Activated naive CD8-positive, alpha-beta T cell (primary cell): Measurements from ENCODE around the gene SRGN.

Source experiments
- H3K27ac Mint-ChIP-seq: one replicate; pipeline ENCODE4 v1.8.0; 2021; ENCODE audit warnings: mixed read lengths
- H3K27me3 Mint-ChIP-seq: one replicate; pipeline ENCODE4 v1.8.0; 2021; ENCODE audit warnings: mixed read lengths
- H3K36me3 Mint-ChIP-seq: one replicate; pipeline ENCODE4 v1.8.0; 2021; ENCODE audit warnings: mixed read lengths
- H3K4me1 Mint-ChIP-seq: one replicate; pipeline ENCODE4 v1.8.0; 2021; ENCODE audit warnings: low read depth, mixed read lengths
- H3K4me3 Mint-ChIP-seq: one replicate; pipeline ENCODE4 v1.8.0; 2021; ENCODE audit warnings: mild to moderate bottlenecking, mixed read lengths
- H3K9me3 Mint-ChIP-seq: one replicate; pipeline ENCODE4 v1.8.0; 2021; ENCODE audit warnings: low read depth, mixed read lengths

SRGN gene

GRCh38 chr10:69055241-69055640 is 32.7 kb upstream of the SRGN start:
- H3K4me3 Mint-ChIP-seq, result peak overlapping the region; percentile 43
- no peak overlapping the region for H3K27ac Mint-ChIP-seq
- H3K4me1 Mint-ChIP-seq, result peaks cover 30% of the 10 kb centered on the region
- no peaks in the 10 kb centered on the region for H3K9me3 Mint-ChIP-seq
- peaks cover 2% of the 10 kb centered on the region for H3K36me3 Mint-ChIP-seq
- no peaks in the 10 kb centered on the region for H3K27me3 Mint-ChIP-seq

- Mint-ChIP-seq H3K4me1 (peaks cover 33% of the 10 kb centered on the region), H3K27me3 (no peaks in the 10 kb centered on the region), H3K36me3 (peaks cover 2% of the 10 kb centered on the region), H3K9me3 (no peaks in the 10 kb centered on the region), H3K4me3 (no peak overlapping the region), H3K27ac (no peak overlapping the region)
Measured at GRCh38 chr10:69056129-69056528, 31.8 kb upstream of the SRGN start.

- Mint-ChIP-seq H3K27ac (no peak overlapping the region), H3K27me3 (no peaks in the 10 kb centered on the region), H3K4me3 (no peak overlapping the region), H3K36me3 (peaks cover 2% of the 10 kb centered on the region), H3K4me1 (peaks cover 38% of the 10 kb centered on the region), H3K9me3 (no peaks in the 10 kb centered on the region)
Measured at GRCh38 chr10:69056536-69057260, 31.2 kb upstream of the SRGN start.

GRCh38 chr10:69057261-69057950 is 30.5 kb upstream of the SRGN start:
- Mint-ChIP-seq H3K27ac (peak overlapping the region; percentile 64), H3K27me3 (no peaks in the 10 kb centered on the region), H3K36me3 (peaks cover 2% of the 10 kb centered on the region), H3K4me1 (peaks cover 45% of the 10 kb centered on the region), H3K9me3 (no peaks in the 10 kb centered on the region), H3K4me3 (peak overlapping the region; percentile 17)

- Mint-ChIP-seq H3K36me3 (peaks cover 2% of the 10 kb centered on the region), H3K9me3 (no peaks in the 10 kb centered on the region)
Measured at GRCh38 chr10:69057951-69058297, 30.0 kb upstream of the SRGN start.

GRCh38 chr10:69060127-69060798 is 27.6 kb upstream of the SRGN start:
- Mint-ChIP-seq H3K4me1 (peaks cover 43% of the 10 kb centered on the region), H3K27ac (no peak overlapping the region), H3K9me3 (no peaks in the 10 kb centered on the region)

More at GRCh38 chr10:69057951-69058297, 30.0 kb upstream of the SRGN start:
- Mint-ChIP-seq H3K27me3 (no peaks in the 10 kb centered on the region), H3K27ac (no peak overlapping the region), H3K4me3 (no peak overlapping the region), H3K4me1 (peaks cover 45% of the 10 kb centered on the region)

GRCh38 chr10:69061305-69062161 is 26.4 kb upstream of the SRGN start:
- no peaks in the 10 kb centered on the region for H3K9me3 Mint-ChIP-seq
- peaks cover 45% of the 10 kb centered on the region for H3K4me1 Mint-ChIP-seq
- H3K27ac Mint-ChIP-seq, result peak overlapping the region; percentile 58
- H3K36me3 Mint-ChIP-seq, result peaks cover 4% of the 10 kb centered on the region
- peak overlapping the region; percentile 82 for H3K4me3 Mint-ChIP-seq
- H3K27me3 Mint-ChIP-seq, result no peaks in the 10 kb centered on the region

More at GRCh38 chr10:69060127-69060798, 27.6 kb upstream of the SRGN start:
- H3K36me3 Mint-ChIP-seq, result peaks cover 2% of the 10 kb centered on the region
- H3K27me3 Mint-ChIP-seq, result no peaks in the 10 kb centered on the region
- no peak overlapping the region for H3K4me3 Mint-ChIP-seq

GRCh38 chr10:69062901-69063300 is 25.0 kb upstream of the SRGN start:
- H3K4me1 Mint-ChIP-seq, result peaks cover 33% of the 10 kb centered on the region
- H3K9me3 Mint-ChIP-seq, result no peaks in the 10 kb centered on the region
- no peak overlapping the region for H3K27ac Mint-ChIP-seq

GRCh38 chr10:69064762-69065328 is 23.1 kb upstream of the SRGN start:
- H3K27ac Mint-ChIP-seq, result peak overlapping the region; percentile 66
- H3K4me3 Mint-ChIP-seq, result no peak overlapping the region
- H3K36me3 Mint-ChIP-seq, result peaks cover 2% of the 10 kb centered on the region
- H3K4me1 Mint-ChIP-seq, result peaks cover 31% of the 10 kb centered on the region
- no peaks in the 10 kb centered on the region for H3K27me3 Mint-ChIP-seq
- no peaks in the 10 kb centered on the region for H3K9me3 Mint-ChIP-seq

More at GRCh38 chr10:69062901-69063300, 25.0 kb upstream of the SRGN start:
- no peaks in the 10 kb centered on the region for H3K27me3 Mint-ChIP-seq
- H3K4me3 Mint-ChIP-seq, result no peak overlapping the region
- peaks cover 4% of the 10 kb centered on the region for H3K36me3 Mint-ChIP-seq

GRCh38 chr10:69065406-69066361 is 22.2 kb upstream of the SRGN start:
- no peaks in the 10 kb centered on the region for H3K9me3 Mint-ChIP-seq
- H3K4me1 Mint-ChIP-seq, result peaks cover 31% of the 10 kb centered on the region
- peaks cover 2% of the 10 kb centered on the region for H3K36me3 Mint-ChIP-seq
- H3K4me3 Mint-ChIP-seq, result peak overlapping the region; percentile 68
- no peaks in the 10 kb centered on the region for H3K27me3 Mint-ChIP-seq
- peak overlapping the region; percentile 96 for H3K27ac Mint-ChIP-seq

- peaks cover 2% of the 10 kb centered on the region for H3K36me3 Mint-ChIP-seq
- H3K27ac Mint-ChIP-seq, result peak overlapping the region; percentile 46
- H3K4me1 Mint-ChIP-seq, result peaks cover 18% of the 10 kb centered on the region
- H3K27me3 Mint-ChIP-seq, result no peaks in the 10 kb centered on the region
- no peaks in the 10 kb centered on the region for H3K9me3 Mint-ChIP-seq
- H3K4me3 Mint-ChIP-seq, result no peak overlapping the region
Measured at GRCh38 chr10:69067189-69067588, 20.7 kb upstream of the SRGN start.

GRCh38 chr10:69068549-69068948 is 19.4 kb upstream of the SRGN start:
- Mint-ChIP-seq H3K27ac (no peak overlapping the region), H3K36me3 (peaks cover 2% of the 10 kb centered on the region)

More at GRCh38 chr10:69068549-69068948, 19.4 kb upstream of the SRGN start:
- H3K4me3 Mint-ChIP-seq, result no peak overlapping the region
- H3K9me3 Mint-ChIP-seq, result no peaks in the 10 kb centered on the region
- H3K27me3 Mint-ChIP-seq, result no peaks in the 10 kb centered on the region
- H3K4me1 Mint-ChIP-seq, result peaks cover 20% of the 10 kb centered on the region
